ENCODE measurements around the gene PLS3. TPM values are rescaled to one million over a fixed set of nuclear protein-coding genes. Genes with fewer than 3 reads are reported as not detected.

Gene PLS3
- total RNA-seq, 1 donor from 2014 or later, result 197 TPM

- DNase-seq (ENCODE audit: extremely low spot score, unreplicated experiment), result no peak
- no peak for TF ChIP-seq CTCF (conservative IDR thresholded peaks at IDR 0.05)
- Mint-ChIP-seq H3K27ac (no peak overlapping the region), H3K4me3 (no peak overlapping the region), H3K27me3 (no peaks in the 10 kb centered on the region), H3K9me3 (no peaks in the 10 kb centered on the region), H3K4me1 (ENCODE audit: unreplicated experiment) (peaks cover 15% of the 10 kb centered on the region), H3K36me3 (peaks cover 36% of the 10 kb centered on the region)
Measured at GRCh38 chrX:115609621-115610020, 48.6 kb downstream of the PLS3 start.

- TF ChIP-seq CTCF (conservative IDR thresholded peaks at IDR 0.05), result no peak
- peak overlapping the region; percentile 47 for H3K4me3 Mint-ChIP-seq
- no peak for DNase-seq (ENCODE audit: extremely low spot score, unreplicated experiment)
- peak overlapping the region; percentile 89 for H3K27ac Mint-ChIP-seq
- H3K27me3 Mint-ChIP-seq, result no peaks in the 10 kb centered on the region
- no peaks in the 10 kb centered on the region for H3K9me3 Mint-ChIP-seq
- peaks cover 9% of the 10 kb centered on the region for H3K36me3 Mint-ChIP-seq
- H3K4me1 Mint-ChIP-seq (ENCODE audit: unreplicated experiment), result peaks cover 31% of the 10 kb centered on the region
Measured at GRCh38 chrX:115616943-115617563, 56.1 kb downstream of the PLS3 start.

- Mint-ChIP-seq H3K4me3 (no peak overlapping the region), H3K9me3 (no peaks in the 10 kb centered on the region), H3K36me3 (peaks cover 23% of the 10 kb centered on the region), H3K27ac (no peak overlapping the region), H3K4me1 (ENCODE audit: unreplicated experiment) (peaks cover 13% of the 10 kb centered on the region), H3K27me3 (no peaks in the 10 kb centered on the region)
- TF ChIP-seq CTCF (conservative IDR thresholded peaks at IDR 0.05), result no peak
- DNase-seq (ENCODE audit: extremely low spot score, unreplicated experiment), result no peak
Measured at GRCh38 chrX:115622534-115622933, 61.6 kb downstream of the PLS3 start.

- H3K27ac Mint-ChIP-seq, result peak overlapping the region; percentile 88
- TF ChIP-seq CTCF (conservative IDR thresholded peaks at IDR 0.05), result no peak
- peaks cover 14% of the 10 kb centered on the region for H3K4me1 Mint-ChIP-seq (ENCODE audit: unreplicated experiment)
- peaks cover 25% of the 10 kb centered on the region for H3K36me3 Mint-ChIP-seq
- H3K4me3 Mint-ChIP-seq, result peak overlapping the region; percentile 12
- no peaks in the 10 kb centered on the region for H3K27me3 Mint-ChIP-seq
- DNase-seq (ENCODE audit: extremely low spot score, unreplicated experiment), result no peak
- no peaks in the 10 kb centered on the region for H3K9me3 Mint-ChIP-seq
Measured at GRCh38 chrX:115624916-115625315, 63.9 kb downstream of the PLS3 start.

- DNase-seq (ENCODE audit: extremely low spot score, unreplicated experiment), result no peak
- no peak for TF ChIP-seq CTCF (conservative IDR thresholded peaks at IDR 0.05)
- H3K4me3 Mint-ChIP-seq, result no peak overlapping the region
- no peak overlapping the region for H3K27ac Mint-ChIP-seq
- H3K36me3 Mint-ChIP-seq, result peaks cover 24% of the 10 kb centered on the region
- peaks cover 9% of the 10 kb centered on the region for H3K4me1 Mint-ChIP-seq (ENCODE audit: unreplicated experiment)
- no peaks in the 10 kb centered on the region for H3K9me3 Mint-ChIP-seq
- no peaks in the 10 kb centered on the region for H3K27me3 Mint-ChIP-seq
Measured at GRCh38 chrX:115625572-115626301, 64.8 kb downstream of the PLS3 start.
